Tibial nerve (tissue), 3 donors: ENCODE measurements around the gene EIF2S3.

ENCODE experiments used
- CTCF ChIP-seq, 5 experiments: fragments of 200-600 bp in 3 of 5; fragments of 450-650 bp in 2 of 5; sonication (generic) in 3 of 5; IDR thresholded peaks; one replicate each; pipeline ENCODE4 v1.5.1; 2016 to 2019; ENCODE audit warnings: antibody characterized with exemption in 5 of 5, mild to moderate bottlenecking in 3 of 5, moderate library complexity in 2 of 5
- POLR2A ChIP-seq, 2 donors: fragments of 450-650 bp; IDR thresholded peaks; one replicate each; pipeline ENCODE4 v1.6.1; 2017; ENCODE audit warnings: antibody characterized with exemption in 2 of 2, mild to moderate bottlenecking in 2 of 2, moderate library complexity in 2 of 2

GRCh38 chrX:24090300-24091200, 35.8 kb downstream of the EIF2S3 start:
- TF ChIP-seq CTCF (IDR thresholded peaks at IDR 0.05) (no peak), POLR2A (IDR thresholded peaks at IDR 0.05) (no peak)
